ENCODE data around the gene KCNG4.

DNA sequence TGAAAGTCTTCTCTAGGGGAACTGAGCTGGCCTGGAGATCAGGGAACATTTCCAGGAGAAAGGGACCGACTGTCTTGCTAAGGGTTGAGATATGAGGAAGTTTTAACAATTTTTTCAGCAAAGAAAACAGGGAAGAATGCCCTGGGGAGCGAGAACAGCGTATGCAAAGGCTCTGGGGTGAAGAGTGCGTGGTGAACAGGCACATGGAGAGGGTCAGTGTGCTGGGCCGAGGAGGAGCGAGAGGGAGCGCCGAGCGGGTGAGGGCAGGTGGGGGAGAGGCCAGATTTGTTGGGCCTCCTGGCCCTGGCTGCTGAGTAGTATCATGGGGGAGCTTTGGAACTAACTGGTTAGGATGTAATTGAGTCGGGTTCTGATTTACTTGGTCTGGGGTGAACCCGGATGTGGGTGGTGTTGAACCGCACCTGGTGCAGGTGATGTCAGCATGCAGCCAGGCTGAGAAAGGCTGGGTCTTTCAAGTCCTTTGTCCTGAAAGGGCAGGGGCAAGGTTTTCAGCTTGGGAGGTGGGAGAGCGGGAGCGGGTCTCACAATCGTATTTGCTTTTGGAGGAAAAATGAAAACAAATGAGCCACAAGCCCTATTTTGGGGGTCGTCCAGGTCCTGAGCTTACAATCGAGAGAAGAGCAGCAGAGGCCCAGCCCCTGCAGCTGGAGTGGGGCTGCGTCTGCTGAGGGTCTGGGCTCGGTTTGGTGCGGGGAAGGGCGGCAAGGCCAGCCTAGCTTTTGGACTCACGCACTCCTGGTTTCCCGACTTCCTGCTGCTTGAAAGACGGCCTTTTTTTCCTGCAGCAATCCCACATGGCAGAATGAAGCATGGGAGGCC, 43.7 kb upstream of the KCNG4 start:
- TF ChIP-seq, protein P1, sequence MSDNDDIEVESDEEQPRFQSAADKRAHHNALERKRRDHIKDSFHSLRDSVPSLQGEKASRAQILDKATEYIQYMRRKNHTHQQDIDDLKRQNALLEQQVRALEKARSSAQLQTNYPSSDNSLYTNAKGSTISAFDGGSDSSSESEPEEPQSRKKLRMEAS (IDR thresholded peaks at IDR 0.05) = no peak
- TF ChIP-seq, protein P2, sequence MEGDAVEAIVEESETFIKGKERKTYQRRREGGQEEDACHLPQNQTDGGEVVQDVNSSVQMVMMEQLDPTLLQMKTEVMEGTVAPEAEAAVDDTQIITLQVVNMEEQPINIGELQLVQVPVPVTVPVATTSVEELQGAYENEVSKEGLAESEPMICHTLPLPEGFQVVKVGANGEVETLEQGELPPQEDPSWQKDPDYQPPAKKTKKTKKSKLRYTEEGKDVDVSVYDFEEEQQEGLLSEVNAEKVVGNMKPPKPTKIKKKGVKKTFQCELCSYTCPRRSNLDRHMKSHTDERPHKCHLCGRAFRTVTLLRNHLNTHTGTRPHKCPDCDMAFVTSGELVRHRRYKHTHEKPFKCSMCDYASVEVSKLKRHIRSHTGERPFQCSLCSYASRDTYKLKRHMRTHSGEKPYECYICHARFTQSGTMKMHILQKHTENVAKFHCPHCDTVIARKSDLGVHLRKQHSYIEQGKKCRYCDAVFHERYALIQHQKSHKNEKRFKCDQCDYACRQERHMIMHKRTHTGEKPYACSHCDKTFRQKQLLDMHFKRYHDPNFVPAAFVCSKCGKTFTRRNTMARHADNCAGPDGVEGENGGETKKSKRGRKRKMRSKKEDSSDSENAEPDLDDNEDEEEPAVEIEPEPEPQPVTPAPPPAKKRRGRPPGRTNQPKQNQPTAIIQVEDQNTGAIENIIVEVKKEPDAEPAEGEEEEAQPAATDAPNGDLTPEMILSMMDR (IDR thresholded peaks at IDR 0.05; ENCODE audit: low read depth, low read length, missing input control) = no peak
- no peak for TF ChIP-seq TAF1 (conservative IDR thresholded peaks at IDR 0.05)
- TF ChIP-seq, protein P3, sequence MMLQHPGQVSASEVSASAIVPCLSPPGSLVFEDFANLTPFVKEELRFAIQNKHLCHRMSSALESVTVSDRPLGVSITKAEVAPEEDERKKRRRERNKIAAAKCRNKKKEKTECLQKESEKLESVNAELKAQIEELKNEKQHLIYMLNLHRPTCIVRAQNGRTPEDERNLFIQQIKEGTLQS (IDR thresholded peaks at IDR 0.05) = no peak
- TF ChIP-seq, protein P4, sequence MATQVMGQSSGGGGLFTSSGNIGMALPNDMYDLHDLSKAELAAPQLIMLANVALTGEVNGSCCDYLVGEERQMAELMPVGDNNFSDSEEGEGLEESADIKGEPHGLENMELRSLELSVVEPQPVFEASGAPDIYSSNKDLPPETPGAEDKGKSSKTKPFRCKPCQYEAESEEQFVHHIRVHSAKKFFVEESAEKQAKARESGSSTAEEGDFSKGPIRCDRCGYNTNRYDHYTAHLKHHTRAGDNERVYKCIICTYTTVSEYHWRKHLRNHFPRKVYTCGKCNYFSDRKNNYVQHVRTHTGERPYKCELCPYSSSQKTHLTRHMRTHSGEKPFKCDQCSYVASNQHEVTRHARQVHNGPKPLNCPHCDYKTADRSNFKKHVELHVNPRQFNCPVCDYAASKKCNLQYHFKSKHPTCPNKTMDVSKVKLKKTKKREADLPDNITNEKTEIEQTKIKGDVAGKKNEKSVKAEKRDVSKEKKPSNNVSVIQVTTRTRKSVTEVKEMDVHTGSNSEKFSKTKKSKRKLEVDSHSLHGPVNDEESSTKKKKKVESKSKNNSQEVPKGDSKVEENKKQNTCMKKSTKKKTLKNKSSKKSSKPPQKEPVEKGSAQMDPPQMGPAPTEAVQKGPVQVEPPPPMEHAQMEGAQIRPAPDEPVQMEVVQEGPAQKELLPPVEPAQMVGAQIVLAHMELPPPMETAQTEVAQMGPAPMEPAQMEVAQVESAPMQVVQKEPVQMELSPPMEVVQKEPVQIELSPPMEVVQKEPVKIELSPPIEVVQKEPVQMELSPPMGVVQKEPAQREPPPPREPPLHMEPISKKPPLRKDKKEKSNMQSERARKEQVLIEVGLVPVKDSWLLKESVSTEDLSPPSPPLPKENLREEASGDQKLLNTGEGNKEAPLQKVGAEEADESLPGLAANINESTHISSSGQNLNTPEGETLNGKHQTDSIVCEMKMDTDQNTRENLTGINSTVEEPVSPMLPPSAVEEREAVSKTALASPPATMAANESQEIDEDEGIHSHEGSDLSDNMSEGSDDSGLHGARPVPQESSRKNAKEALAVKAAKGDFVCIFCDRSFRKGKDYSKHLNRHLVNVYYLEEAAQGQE (IDR thresholded peaks at IDR 0.05) = no peak
- no peak for TF ChIP-seq YY1 (IDR thresholded peaks at IDR 0.05)

Data from liver (tissue), 3 donors.